HG02885 (cell line): ENCODE results near the gene CCR1.
A peak's percentile ranks its signal among the peaks of the same experiment; 100 is the strongest.
"Not testable (repeated sequence)": the region's sequence is repeated elsewhere in the genome, so short reads cannot be mapped to it uniquely, and the experiment has no call there.

Experiments used
- ATAC-seq: cut with Tn5 transposase; IDR thresholded peaks from one replicate; pipeline ENCODE4 v1.9.1; 2021; ENCODE audit warnings: mild to moderate bottlenecking; ENCODE audit not compliant: unreplicated experiment, poor library complexity

Gene CCR1

GRCh38 chr3:46213201-46213600 lies 5.1 kb upstream of the CCR1 start:
- ATAC-seq: no peak

GRCh38 chr3:46212101-46212500 lies 4.0 kb upstream of the CCR1 start:
- no peak for ATAC-seq

DNA sequence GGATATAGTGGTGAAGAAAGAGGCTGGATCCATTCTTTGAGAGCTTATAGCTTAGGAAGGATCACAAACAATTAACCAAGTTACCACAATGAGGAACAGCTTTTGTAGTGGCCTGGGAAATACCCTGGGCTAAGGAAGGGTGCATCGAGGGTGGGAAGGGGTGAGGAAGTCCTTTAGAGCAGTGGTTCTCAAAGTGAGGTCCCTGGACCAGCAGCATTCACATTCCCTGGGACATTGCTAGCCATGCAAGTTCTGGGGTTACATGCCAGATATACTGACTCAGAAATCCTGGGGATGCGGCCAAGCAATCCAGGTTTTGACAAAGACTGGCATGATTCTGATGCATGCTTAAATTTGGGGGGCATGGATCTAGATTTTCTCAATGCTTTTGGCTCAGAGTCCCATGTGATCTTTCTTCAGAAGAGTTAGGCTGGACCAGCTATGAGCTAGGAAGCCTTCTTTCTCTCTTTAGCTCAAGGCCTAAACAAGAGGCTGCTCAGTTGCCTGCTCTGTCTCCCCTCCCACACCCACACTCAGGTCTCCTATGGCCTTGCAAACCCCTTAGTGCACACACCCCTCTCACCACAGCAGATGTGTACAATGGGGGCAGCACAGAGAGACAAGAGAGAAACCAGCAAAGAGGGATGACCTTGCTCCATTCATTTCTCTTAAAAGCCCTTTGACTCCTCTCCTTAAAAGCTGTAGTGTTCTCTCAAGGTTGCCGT lies 1.8 kb upstream of the CCR1 start:
- no peak for ATAC-seq

- ATAC-seq: no peak
These were observed 940 bp upstream of the CCR1 start for GRCh38 chr3:46209053-46209452.

DNA sequence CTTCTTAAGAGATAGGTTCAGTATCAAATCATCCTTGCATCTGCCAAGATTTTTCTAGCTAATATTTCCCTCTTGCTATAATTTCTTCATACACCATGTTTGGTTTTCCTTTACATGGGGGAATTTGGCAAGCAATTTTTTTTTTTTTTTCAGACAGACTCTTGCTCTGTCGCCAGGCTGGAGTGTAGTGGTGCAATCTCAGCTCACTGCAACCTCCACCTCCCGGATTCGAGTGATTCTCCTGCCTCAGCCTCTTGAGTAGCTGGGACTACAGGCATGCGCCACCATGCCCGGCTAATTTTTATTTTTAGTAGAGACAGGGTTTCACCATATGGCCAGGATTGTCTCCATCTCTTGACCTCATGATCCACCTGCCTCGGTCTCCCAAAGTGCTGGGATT lies 599 bp downstream of the CCR1 start:
- not testable (repeated sequence) for ATAC-seq

DNA sequence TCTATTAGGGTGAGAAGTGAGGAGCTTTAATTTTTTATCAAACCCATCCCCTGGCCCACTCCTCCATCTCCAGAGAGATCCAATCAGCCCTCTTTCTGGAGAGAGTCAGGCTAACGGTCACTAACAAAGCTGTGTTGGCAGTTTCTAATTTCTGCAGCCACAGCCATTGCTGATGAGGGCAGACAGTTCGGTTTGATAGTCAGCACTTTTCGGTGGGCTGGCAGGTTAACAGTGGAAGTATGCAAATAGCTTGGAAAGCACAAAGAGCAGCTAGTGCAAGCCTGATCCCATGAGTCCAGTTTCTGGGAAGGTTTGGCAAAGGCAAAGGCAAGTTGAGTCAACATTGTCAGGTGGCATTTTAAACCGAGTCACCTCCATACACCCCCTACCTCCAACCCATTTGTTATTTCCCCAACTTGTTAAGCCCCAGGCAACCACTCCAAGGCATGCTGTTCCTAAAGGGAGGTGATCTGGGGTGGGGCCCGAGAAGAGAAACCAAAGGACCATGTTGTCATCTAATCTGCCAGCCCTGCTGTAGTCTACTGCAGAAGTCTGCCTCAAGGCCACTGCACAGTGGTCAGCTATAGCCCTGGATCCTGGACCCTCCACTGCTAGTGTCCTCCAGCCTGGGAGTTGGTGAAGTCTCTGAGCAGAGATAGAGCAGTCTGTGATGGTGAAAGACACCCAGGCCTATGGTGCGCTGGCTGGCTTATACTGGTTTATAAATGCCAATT lies 1.7 kb downstream of the CCR1 start:
- no peak for ATAC-seq

DNA sequence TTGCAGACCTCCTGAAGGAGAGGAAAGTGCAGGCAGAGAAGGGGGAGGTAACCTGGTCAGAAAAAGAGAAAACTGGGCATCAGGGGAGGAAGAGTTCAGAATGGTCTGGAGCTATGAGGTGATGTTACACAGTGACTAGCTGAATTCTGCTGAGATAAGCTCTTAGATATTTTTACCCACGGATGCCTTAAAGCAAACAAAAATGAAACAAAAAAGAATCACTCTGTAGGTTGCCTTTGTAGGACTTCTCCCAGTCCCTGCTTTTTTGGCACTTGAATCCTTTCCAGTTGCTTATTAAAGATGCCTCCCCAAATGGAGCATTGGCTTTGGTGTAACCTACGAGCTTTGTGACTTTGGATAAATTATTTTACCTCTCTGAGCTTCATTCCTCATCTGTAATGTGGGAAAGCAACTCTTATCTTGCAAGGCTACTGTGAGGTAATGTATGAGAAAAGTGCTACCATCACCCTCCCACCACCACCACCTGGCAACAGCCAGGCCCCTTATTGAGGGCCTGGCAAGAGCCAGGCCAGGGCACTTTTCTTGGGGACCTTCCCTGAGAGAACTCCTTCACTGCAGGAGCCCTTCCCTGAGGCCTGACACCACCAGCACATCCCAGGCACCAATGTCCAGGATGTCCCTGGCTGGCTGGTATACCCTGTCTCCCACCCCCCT lies 2.7 kb downstream of the CCR1 start:
- ATAC-seq: no peak

- ATAC-seq: no peak
These were observed 4.4 kb downstream of the CCR1 start for GRCh38 chr3:46203681-46204080.

GRCh38 chr3:46202535-46202934 lies 5.6 kb downstream of the CCR1 start:
- no peak for ATAC-seq

GRCh38 chr3:46200790-46201189 lies 7.3 kb downstream of the CCR1 start:
- ATAC-seq: no peak

DNA sequence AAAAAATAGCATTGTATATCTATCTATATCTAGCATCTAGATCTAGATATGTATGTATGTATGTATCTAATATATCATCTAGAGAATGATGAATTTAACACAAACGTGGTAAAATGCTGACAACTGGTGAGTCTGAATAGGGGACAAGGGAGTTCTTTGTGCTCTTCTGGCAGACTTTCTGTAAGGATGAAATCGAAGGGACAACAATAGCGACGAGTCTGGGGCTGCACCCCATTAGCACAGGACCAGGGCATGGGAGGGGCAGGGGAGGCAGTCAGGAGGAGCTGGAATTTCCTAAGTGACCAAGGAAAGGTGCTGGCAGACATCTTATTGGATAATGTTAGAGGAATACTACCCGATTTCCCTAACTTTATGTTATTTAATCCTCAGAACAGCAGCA lies 7.9 kb downstream of the CCR1 start:
- ATAC-seq: no peak

GRCh38 chr3:46196261-46196957 lies 11.7 kb downstream of the CCR1 start:
- ATAC-seq: no peak

GRCh38 chr3:46194868-46195553 lies 13.1 kb downstream of the CCR1 start:
- ATAC-seq: no peak

DNA sequence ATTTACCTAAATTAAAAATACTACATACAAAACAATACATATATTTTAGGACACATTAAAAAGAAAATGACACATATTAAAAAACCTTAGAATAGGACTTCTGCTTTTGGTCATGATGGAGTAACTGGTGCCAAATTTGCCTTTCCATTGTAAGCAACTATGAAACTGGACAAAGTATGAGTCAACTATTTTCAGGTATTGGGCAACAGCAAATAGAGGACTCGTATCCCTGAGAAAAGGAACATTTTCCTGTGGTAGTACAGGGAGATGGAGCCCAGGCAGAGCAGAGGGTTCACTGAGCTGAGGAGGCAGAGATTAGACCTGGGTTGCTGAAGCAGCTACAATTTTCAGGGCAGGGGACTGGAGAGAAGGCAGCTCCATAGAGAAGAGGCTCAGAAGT lies 14.7 kb downstream of the CCR1 start:
- no peak for ATAC-seq

- ATAC-seq: no peak
These were observed 15.2 kb downstream of the CCR1 start for GRCh38 chr3:46192939-46193338.

GRCh38 chr3:46191730-46192129 lies 16.4 kb downstream of the CCR1 start:
- no peak for ATAC-seq

DNA sequence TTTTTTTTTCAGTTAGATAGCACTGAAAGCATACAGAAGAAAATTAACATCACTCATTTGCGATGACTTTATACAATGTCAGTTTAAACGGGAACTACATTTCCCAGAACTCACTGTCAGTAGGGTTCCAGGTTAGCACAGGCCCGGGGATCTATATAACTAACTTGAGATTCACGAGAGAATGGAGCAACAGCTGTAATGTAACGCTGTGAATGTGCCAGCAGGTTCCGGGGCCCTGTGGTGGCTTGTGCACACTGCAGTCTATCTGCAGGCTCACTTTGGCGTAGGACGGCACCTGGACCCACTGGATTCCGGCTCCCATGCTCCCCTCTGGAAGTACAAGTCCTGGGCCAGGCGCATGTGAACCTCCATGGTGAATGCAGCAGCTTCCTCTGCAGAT lies 19.4 kb downstream of the CCR1 start:
- no peak for ATAC-seq

DNA sequence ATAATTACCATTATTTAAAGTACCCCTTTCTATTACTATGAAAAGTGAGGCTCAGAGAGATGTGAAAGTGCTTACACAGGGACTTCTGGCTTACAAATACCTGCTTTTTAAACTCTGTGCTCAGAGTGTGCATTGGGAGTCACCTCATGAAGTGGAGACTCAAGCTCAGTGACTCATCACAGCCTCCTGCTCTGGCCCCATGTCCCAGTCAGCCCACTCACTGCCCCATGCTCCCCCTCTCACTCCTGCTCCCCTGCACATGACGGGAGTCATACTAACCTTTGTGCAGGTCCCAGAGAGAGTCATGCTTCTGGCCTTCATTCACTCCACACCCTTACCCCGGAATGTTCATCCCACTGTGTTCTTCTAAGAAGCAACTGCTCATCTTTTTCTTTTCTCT lies 20.2 kb downstream of the CCR1 start:
- ATAC-seq: no peak

DNA sequence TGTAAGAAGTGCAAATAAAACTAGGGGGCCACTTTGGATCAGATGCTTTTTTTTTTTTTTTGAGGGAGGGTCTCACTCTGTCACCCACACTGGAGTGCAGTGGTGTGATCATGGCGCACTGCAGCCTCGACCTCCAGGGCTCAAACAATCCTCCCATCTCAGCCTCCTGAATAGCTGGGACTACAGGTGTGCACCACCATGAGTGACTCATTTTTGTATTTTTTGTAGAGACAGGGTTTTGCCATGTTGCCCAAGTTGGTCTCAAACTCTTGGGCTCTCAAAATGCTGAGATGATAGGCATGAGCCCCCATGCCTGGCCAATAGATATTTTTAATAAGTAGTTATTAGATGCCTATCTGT lies 20.8 kb downstream of the CCR1 start:
- peak; percentile 14 for ATAC-seq
